Measurements from ENCODE around the gene ALKBH5.

ALKBH5 gene

DNA sequence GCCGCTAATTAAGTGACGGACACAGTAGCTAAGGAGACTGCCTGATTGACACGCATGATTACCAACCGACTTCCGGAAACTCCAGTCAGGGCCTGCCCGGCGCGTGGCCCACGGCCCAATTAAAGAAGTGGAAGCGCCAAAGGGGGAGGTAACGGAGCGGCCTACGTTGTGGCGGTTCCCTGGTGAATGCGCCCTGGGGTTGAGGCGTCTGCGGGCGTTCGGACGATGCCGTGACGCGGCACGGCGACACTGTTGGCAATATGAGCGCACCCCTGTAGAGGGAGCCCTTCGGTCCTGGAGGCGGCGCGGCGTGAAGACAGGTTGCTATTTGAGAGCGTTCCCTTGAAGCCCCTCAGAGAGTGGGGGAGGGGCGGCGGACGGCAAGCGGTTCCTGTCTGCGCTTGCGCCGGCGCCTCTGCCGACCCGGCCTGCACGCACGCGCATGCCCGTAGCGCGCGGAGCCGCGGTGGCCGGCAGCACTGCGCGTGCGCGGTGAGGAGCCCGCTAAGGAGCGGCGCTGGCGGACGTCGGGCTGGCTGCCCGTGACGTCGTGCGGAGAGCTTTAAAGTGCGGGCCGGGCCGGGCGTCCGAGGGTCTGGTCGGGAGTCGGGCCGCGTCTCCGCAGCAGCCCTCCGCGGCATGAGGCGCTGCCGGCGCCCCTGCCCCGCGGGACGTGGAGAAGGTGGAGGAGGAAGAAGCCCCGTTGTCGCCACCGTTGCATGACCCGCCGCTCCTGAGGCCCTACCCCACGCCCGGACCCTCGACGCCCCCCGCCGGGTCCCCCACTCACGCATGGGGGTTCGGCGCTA, at the start of gene ALKBH5:
Gene ALKBH5, plus strand, starts transcription at position 495 of the 809 bp plus-strand sequence. CDS start 416 bp downstream, outside the sequence.
- DNase-seq (ENCODE audit: low read depth in 2 of 2): peak; percentile 96 to 97

DNA sequence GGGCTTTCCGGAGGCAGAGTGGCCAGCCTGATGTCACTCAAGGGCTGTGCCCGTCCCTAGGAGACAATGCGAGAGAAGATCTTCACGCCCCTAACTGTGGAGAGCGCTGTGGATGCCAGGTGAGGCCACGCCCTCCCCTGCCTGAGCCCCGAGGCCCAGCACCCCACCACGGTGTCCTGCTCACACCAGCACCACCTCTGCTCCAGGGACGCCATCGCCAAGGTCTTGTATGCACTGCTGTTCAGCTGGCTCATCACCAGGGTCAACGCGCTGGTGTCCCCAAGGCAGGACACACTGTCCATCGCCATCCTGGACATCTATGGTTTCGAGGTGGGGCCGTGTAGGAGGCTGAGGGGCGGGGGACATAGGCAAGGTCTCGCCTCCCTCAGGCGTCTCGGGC, 47.3 kb upstream of the ALKBH5 start:
- no peak for DNase-seq (ENCODE audit: low read depth in 2 of 2)

DNA sequence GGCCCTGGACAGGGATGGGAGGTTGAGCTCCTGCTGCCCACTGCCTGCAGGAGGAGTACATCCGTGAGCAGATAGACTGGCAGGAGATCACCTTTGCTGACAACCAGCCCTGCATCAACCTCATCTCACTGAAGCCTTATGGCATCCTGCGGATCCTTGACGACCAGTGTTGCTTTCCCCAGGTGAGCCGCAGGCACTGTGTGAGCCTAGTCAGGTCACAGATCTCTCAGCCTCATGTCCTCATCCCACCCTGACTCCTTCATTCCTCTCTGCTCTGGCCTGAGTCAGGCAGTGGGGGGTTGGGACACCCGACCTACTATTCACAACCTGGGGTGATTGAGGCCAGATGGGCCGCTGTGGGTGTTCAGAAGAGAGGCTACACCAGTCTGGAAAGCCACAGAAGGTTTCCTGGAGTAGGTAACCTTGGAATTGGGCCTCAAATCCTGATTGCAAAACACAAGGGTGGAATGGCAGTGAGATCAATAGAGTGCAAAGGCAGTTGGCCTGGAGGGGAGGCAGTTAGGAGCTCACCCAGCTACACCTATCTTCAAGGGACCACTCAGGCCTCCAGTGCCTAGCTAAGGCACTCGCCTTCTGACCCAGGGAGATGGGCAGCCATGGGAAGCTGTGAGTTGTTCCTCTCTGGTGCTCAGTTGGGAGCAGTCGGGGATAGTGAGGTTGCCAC, 45.4 kb upstream of the ALKBH5 start:
- no peak for DNase-seq (ENCODE audit: low read depth in 2 of 2)

DNA sequence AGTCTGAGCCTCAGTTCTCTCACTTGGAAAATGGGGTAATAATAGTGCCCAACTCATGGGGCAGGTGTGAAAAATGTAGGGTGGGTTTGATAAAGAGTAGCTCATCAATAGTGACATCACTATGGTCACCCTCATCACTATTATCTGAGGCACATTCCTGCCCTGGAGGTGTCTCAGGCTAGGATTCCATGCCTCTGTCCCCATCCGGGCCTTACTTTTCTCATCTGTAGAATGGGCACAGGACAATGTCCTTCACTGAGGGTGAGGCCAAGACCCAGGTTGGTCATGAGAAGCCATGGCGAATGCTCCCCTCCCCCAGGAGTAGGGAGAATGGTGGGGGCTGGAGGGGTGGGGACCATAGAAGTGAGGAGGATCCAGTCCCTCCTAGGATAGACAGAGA, 44.5 kb upstream of the ALKBH5 start:
- no peak for DNase-seq (ENCODE audit: low read depth in 2 of 2)

DNA sequence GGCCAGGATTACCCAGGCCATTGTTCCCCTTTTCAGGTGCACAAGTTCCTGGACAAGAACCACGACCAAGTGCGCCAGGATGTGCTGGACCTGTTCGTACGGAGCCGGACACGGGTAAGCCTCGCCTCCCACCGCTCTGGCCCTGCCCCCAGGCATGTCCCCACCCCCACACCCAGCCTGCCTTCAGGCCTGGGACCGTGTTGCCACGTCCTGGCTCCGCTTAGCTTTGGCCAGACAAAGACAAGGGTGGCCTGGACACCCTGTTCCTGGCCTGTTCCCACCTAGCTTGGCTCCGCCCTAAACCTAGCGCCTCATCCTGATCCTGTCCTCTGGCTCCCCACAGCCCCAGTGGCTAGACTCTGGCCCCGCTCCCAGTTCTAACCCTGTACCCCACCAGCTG, 44.1 kb upstream of the ALKBH5 start:
- DNase-seq (ENCODE audit: low read depth in 2 of 2): no peak

DNA sequence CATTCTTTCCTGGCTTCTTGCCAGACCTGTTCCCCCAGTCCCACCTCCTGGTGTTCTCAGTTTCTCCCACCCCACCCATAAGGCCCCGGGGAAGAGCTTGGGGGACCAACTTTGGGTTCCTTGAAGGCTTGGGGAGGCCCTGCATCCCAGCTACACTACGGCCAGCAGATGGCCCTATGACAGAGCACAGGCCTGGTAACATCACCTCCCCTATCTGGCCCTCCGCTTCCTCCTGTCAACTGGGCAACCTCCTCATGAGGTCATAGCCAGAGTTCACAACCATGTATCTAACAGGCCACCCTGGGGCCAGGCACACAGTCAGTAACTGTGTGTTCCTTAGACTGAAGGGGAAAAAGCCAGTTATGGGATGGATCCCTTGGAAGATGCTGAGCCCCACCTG, 43.7 kb upstream of the ALKBH5 start:
- DNase-seq (ENCODE audit: low read depth in 2 of 2): no peak

DNA sequence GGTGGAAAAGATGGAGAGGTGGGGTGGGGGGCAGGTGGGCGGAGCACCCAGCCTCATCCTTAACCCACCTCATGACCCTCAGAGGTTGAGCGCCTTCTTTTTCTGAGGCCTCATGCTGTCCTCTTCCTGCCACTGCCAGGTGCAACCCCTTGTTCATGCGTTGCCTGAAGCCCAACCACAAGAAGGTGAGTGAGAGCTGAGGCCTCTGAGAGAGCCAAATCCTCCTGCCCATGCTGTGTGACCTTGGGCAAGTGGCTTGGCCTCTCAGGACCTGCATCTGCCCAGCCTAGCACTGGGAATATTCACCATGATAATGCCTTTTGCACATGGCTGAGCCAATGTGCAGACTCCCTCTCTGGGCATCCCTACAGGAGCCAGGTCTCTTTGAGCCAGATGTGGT, 43.0 kb upstream of the ALKBH5 start:
- no peak for DNase-seq (ENCODE audit: low read depth in 2 of 2)

DNA sequence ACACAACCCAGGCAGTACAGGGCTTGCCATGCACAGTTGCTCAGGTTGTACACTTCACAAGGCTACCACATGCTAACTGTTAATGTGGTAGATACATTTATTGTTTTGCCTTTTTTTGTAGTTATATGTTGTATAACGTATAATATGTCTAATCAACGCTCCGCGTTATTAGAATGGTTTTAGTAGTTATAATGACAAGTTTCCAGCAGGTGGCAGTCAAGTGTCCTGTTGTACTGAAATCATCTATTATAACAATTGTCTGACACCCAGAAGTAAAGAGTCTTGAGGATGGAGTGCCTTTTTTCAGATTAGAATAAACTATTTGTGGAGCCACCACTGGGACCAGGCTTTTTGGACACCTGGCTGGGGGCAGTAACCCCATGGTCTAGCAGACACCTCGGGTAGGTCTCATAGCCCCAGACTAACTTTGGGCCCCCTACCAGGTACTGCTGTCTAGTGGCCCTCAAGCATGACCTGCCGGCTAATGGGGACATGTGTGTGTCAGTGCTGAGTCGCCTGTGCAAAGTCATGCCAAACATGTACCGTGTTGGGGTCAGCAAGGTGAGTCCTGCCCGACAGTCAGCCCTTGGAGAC, 42.3 kb upstream of the ALKBH5 start:
- DNase-seq (ENCODE audit: low read depth in 2 of 2): peak in 1 of 2 donors; percentile 39

DNA sequence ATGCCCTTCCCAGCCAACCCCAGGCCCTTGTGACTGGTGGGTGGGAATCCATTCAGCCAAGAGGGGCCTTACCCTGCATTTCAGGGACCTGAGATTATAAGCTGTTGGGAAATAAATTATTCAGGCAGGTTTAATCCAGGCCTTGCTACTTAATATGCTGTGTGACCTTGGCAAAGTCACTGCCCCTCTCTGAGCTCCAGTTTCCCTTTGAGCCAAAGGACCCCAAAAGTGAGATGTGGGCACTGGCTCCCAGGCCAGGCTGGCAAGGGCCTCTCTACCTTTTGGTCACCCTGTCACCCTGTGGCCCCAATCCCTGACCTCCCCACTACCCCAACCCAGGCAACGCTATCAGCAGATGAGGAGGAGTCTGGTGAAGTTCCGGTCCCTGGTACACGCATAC, 41.2 kb upstream of the ALKBH5 start:
- DNase-seq (ENCODE audit: low read depth in 2 of 2): no peak

DNA sequence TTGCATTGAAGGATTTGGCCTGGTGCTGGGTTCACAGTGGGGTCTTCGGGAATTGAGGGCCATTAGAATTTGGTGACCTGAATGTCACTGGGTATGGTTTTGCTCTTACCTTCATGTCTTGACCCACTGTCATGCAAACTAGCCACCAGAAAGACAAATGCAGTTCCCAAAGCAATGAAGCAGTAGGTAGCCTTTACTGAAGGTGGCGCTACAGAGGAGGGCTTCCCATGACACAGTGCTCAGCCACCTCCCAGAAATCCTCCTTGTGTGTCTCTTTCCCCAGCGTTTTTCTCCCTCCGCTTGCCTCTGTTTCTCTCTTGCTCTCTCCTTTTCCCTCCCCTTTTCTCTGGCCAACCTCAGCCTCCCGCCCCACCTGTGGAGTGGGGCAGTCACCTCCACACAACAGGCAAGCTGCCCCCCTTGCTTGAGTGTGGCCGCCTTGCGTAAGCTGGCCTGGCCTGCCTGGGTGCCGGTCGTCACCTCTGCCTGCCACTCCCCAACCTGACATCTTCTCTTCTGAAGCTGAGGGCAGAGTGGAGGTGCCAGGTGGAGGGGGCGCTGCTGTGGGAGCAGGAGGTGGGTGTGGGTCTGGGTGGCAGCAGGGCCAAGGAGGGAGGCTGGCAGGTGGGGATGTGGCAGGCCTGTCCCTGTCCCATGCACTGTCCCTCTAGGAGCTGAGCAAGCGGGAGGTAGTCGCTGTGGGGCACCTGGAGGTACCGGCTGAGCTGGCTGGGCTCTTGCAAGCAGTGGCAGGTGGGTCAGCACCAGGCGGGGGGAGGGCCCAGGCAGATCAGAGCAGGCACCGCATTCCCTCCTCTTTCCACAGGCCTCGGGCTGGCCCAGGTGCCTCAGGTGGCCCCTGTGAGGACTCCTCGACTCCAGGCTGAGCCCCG, 40.3 kb upstream of the ALKBH5 start:
- no peak for DNase-seq (ENCODE audit: low read depth in 2 of 2)

DNA sequence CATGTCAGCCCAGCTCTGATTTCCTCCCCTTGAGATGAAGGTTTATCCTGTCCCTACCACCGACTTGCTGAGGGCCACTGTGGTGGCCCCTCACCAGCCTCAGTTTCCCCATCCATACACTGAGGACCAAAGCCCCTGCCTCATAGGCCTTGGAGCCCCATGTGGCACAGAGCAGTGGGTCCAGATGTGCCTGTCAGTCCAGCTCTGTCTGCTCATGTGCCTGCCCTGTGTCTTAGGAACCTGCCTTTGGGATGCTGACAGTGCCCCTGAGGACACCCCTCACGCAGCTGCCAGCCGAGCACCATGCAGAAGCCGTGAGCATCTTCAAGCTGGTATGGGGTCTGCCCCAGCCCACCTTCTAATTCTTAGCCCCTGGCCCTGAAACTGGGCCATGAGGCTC, 39.4 kb upstream of the ALKBH5 start:
- DNase-seq (ENCODE audit: low read depth in 2 of 2): no peak

DNA sequence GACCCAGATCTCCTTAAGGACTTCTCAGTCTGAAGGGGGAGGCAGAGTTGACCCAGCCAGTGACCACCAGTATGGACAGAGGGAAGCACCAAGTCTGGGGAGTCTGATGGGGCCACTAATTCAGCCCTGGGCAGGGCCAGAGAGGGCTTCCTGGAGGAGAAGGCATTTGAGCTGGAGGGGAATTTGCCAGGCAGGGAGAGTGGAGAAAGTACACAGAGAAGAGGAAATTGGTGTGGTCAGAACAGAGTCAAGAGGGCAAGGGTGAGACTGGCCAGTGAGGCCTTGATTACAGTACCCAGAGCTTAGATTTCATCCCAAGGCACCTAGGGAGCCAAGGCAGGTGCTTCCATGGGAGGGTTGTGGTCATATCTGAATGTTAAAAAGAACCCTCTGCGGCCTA, 38.8 kb upstream of the ALKBH5 start:
- no peak for DNase-seq (ENCODE audit: low read depth in 2 of 2)

DNA sequence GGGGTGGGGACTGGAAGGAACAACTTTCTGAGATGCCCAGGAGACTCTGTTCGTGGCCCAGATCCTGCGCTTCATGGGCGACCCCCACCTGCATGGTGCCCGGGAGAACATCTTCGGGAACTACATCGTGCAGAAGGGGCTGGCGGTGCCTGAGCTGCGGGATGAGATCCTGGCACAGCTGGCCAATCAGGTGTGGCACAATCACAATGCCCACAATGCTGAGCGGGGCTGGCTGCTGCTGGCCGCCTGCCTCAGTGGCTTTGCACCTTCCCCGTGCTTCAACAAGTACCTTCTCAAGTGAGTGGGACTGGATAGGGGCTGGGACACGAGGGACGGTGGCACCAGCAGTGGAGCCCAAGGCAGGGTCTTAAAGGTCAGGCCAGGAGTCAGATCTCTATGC, 37.8 kb upstream of the ALKBH5 start:
- DNase-seq (ENCODE audit: low read depth in 2 of 2): no peak

DNA sequence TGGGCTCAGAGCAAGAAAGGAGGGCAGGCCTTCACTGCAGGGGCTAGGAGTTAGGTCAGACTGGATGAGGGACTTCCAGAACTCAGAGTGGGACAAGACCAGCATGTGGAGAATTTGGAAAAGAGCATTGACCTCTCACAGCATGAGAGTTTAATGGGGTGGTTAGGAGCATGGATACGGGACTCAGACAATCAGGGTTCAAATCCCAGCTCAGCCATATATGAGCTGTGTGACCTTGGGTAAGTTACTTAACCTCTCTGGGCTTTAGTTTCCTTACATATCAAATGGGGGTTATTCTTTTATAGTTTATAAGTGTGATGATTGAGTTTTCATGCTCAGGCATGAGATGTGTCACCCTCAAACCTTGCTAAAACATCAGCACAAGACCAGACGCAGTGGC, 37.4 kb upstream of the ALKBH5 start:
- DNase-seq (ENCODE audit: low read depth in 2 of 2): no peak

DNA sequence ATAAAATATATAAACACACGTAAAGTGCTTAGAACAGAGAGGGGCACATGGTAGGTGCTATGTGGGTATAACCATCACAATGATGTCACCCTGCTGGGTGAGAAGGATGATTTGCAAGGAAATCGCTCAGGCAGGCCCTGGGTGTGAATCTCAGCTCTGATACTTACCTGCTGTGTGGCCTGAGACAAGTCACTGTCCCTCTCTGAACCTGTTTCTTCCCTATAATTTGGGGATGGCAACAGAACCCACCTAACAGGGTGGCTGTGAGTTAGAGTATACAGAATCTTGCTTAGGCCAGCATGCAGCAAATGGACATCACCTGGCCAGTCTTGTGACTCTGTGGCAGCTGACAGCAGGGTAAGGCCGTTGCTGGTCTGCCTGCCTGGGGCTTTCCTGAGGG, 36.6 kb upstream of the ALKBH5 start:
- DNase-seq (ENCODE audit: low read depth in 2 of 2): no peak

DNA sequence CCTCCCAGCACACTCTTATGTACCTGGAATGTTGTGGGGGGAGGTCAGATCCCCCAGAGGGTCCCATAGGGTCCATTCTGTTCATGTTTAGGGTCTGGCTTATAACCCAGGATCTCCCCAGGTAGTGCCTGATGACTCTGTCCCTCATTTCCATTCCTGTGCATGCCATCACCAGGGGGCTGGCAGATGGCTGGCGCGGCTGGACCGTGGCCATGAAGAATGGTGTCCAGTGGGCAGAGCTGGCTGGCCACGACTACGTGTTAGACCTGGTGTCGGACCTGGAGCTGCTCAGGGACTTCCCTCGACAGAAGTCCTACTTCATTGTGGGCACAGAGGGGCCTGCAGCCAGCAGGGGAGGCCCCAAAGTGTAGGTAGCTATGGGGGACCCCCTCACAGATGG, 35.0 kb upstream of the ALKBH5 start:
- DNase-seq (ENCODE audit: low read depth in 2 of 2): no peak

DNA sequence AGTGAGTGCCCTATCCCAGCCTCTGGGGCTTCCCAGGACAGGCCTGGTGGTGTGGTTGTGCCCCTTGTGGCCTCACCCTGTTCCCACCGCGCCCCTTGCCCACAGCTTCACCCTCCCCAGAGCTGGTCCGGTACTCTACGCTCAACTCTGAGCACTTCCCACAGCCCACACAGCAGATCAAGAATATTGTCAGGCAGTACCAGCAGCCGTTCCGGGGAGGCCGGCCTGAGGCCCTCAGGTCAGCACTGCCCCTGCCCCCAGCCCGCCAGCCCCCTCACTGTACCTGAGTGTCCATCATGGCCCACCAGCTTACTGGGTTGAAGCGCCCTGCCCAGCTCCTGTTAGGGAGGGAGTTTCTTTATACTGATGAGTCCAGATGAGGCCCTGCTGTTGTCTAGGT, 32.3 kb upstream of the ALKBH5 start:
- no peak for DNase-seq (ENCODE audit: low read depth in 2 of 2)

DNA sequence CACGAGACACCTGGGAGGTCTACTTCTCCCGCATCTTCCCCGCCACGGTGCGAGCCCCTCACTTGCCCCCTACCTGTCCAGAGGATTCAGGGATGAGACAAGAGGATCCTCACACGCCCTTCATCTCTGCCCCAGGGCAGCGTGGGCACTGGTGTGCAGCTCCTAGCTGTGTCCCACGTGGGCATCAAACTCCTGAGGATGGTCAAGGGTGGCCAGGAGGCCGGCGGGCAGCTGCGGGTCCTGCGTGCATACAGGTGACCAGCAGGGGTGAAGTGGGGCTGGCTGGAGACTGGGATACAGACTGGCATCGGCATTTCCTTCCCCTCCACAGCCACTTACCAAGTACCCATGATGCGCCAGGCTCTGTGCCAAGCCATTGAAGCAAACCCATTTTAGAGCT, 28.4 kb upstream of the ALKBH5 start:
- no peak for DNase-seq (ENCODE audit: low read depth in 2 of 2)

DNA sequence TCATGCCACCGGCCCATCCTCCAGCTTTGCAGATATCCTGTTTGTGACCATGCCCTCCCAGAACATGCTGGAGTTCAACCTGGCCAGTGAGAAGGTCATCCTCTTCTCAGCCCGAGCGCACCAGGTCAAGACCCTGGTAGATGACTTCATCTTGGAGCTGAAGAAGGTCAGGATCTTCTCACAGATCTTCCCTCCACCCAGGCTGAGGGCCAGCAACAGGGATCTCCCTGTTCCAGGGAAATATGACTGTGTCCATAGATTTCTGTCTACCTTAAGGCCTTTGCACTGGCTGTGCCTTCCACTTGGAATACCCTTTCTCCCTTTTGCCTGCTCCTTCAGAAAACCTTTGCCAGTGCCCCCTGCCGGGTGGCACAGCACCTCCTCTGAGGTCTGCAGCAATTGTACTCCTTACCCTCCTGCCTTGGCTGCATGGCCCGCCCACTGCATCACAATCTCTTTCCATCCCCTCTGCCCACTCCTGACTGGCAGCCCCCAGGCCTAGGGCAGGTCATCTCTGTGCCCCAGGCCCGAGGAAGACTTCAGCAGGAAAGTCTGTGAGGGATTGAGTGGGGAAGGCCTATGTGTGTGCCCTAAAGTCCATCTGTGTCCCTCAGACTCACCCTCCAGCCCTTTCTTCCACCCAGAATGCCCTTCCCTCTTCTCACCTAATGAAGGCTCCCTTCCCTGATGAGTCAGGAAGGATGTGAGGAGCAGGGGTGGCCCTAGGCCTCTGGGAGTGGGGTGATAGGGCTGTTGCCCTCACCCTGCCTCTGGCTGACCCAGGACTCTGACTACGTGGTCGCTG, 27.3 kb upstream of the ALKBH5 start:
- DNase-seq (ENCODE audit: low read depth in 2 of 2): no peak

DNA sequence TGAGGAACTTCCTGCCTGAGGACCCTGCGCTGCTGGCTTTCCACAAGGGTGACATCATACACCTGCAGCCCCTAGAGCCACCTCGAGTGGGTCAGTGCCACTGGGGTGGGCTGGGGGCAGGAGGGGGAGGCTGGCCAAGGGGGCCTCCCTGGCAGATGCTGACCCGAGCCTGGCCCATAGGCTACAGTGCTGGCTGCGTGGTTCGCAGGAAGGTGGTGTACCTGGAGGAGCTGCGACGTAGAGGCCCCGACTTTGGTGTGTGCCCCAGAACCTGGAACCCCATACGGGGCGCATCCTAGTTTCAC, 26.7 kb upstream of the ALKBH5 start:
- DNase-seq (ENCODE audit: low read depth in 2 of 2): no peak

DNA sequence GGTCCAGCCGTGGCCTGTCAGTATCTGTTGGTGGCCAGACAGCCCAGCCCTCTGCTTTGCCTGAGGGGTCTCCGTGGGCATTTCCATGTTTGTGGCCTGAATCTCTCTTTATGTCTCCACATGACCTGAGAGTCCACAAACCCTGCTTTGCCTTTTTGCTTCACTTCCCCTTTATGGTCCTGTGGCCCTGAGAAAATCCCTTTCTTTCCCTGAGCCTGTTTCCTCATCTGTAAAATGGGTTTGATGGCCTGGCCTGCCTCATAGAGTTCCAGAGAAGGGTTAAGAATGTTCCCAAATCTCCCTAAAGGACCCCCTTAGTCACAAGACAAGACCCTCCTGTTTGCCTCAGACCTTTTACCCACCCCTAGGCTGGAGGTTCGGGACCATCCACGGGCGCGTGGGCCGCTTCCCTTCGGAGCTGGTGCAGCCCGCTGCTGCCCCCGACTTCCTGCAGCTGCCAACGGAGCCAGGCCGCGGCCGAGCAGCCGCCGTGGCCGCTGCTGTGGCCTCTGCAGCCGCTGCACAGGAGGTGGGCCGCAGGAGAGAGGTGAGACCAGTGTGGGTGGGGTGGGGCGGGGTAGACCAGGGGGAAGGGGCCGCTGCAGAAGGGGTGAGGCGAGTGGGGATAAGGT, 26.2 kb upstream of the ALKBH5 start:
- DNase-seq (ENCODE audit: low read depth in 2 of 2): no peak
